Thoracic aorta (tissue), 2 donors: Measurements from ENCODE around the gene SPRED3. TPM values are rescaled to one million over a fixed set of nuclear protein-coding genes. Genes with fewer than 3 reads are reported as not detected.
A peak's percentile ranks its signal among the peaks of the same experiment; 100 is the strongest.
"Not testable (repeated sequence)": the region's sequence is repeated elsewhere in the genome, so short reads cannot be mapped to it uniquely, and the experiment has no call there.

Source experiments
- ATAC-seq: fragments of 150-250 bp; one replicate; pipeline ENCODE4 v1.8.0; 2017; ENCODE audit warnings: low read depth; ENCODE audit not compliant: insufficient number of reproducible peaks, low FRiP score
- DNase-seq: peaks from one replicate; pipeline ENCODE4 v3.0.0-alpha.2; 2020; ENCODE audit warnings: low spot score
- H3K27ac ChIP-seq, 2 donors: fragments of 200-600 bp; sonication (generic); 1 replicate in 1 of 2; 2 replicates in 1 of 2; pipeline ENCODE4 v1.5.1; 2016; ENCODE audit warnings: mild to moderate bottlenecking in 2 of 2, moderate library complexity in 2 of 2
- H3K27me3 ChIP-seq: fragments of 200-600 bp; sonication (generic); replicated peaks from 2 replicates; pipeline ENCODE4 v1.6.0; 2016; ENCODE audit warnings: mild to moderate bottlenecking; ENCODE audit not compliant: insufficient read depth
- H3K36me3 ChIP-seq: fragments of 200-600 bp; sonication (generic); one replicate; pipeline ENCODE4 v1.5.1; 2016
- H3K4me1 ChIP-seq, 2 donors: fragments of 200-600 bp; sonication (generic); 1 replicate in 1 of 2; 2 replicates in 1 of 2; pipeline versions ENCODE4 v1.5.1 to v1.6.0; 2016; ENCODE audit warnings: low read depth in 2 of 2, mild to moderate bottlenecking in 1 of 2; ENCODE audit not compliant: control insufficient read depth in 1 of 2
- H3K4me3 ChIP-seq: fragments of 200-600 bp; sonication (generic); 2 replicates; pipeline ENCODE4 v1.5.1; 2016; ENCODE audit warnings: mild to moderate bottlenecking
- H3K9me3 ChIP-seq: fragments of 200-600 bp; sonication (generic); 2 replicates; pipeline ENCODE4 v1.5.1; 2016
- total RNA-seq, 2 donors: library from RNA; depleted of rRNA; stranded (reverse); fragments of >200 nt; gene quantifications; one replicate each; pipeline versions ENCODE4 v1.1.0 to v1.2.3, GENCODE V29; 2016
- TF ChIP-seq, protein P1 (sequence below): fragments of 200-600 bp; sonication (generic); IDR thresholded peaks from one replicate; pipeline ENCODE4 v1.5.1; 2019; ENCODE audit warnings: antibody characterized with exemption

SPRED3 gene
- total RNA-seq, 2 donors from 2014 or later = 4.1 to 16.4 TPM

DNA sequence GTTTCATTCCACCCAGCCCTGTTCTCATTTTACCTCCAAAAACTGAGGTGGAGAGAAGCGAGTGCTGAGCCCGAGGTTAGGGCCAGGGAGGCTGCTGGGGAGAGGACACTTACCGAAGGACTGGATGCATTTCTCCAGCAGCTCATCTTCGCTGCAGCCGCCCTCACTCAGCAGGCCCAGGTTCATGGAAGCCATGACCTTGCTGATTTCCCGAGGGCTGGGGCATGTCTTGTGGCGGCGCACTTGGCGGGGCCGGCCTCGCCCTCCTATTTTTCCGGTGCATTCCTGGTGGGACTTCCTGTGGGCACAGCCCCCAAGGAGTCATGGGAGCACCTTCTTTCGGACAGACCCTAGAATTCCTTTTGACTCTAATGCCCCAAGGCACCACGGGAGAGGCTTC, 33.4 kb downstream of the SPRED3 start:
- peaks cover 3 to 8% of the 10 kb centered on the region in 2 donors for H3K4me1 ChIP-seq
- H3K9me3 ChIP-seq = no peaks in the 10 kb centered on the region
- TF ChIP-seq, protein P1, sequence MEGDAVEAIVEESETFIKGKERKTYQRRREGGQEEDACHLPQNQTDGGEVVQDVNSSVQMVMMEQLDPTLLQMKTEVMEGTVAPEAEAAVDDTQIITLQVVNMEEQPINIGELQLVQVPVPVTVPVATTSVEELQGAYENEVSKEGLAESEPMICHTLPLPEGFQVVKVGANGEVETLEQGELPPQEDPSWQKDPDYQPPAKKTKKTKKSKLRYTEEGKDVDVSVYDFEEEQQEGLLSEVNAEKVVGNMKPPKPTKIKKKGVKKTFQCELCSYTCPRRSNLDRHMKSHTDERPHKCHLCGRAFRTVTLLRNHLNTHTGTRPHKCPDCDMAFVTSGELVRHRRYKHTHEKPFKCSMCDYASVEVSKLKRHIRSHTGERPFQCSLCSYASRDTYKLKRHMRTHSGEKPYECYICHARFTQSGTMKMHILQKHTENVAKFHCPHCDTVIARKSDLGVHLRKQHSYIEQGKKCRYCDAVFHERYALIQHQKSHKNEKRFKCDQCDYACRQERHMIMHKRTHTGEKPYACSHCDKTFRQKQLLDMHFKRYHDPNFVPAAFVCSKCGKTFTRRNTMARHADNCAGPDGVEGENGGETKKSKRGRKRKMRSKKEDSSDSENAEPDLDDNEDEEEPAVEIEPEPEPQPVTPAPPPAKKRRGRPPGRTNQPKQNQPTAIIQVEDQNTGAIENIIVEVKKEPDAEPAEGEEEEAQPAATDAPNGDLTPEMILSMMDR = no peak
- DNase-seq (no peak), ATAC-seq (no peak)
- H3K36me3 ChIP-seq = no peaks in the 10 kb centered on the region
- H3K4me3 ChIP-seq = no peak overlapping the region
- no peak overlapping the region for H3K27ac ChIP-seq
- no peaks in the 10 kb centered on the region for H3K27me3 ChIP-seq

DNA sequence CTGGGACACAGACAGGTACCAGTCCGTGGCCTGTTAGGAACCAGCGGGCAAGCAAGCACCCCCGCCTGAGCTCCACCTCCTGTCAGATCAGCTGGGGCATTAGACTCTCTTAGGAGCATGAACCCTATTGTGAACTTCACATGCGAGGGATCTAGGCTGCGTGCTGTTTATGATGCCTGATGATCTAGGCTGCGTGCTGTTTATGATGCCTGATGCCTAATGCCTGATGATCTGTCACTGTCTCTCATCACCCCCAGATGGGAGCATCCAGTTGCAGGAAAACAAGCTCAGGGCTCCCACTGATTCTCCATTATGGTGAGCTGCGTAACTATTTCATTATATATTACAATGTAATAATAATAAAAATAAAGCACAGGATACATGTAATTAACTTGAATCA, 33.9 kb downstream of the SPRED3 start:
- no peaks in the 10 kb centered on the region for H3K27me3 ChIP-seq

DNA sequence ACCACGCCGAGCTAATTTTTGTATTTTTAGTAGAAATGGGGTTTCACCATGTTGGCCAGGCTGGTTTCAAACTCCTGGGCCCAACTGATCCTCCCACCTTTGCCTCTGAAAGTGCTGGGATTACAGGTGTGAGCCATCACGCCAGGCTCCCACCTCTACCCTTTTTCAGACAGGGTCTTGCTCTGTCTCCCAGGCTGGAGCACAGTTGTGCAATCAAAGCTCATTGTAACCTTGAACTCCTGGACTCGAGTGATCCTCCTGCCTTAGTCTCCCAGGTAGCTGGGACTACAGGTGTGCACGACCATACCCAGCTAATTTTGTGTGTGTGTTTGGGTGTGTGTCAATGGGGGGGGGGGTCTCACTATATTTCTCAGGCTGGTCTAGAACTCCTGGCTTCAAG, 35.8 kb downstream of the SPRED3 start:
- no peaks in the 10 kb centered on the region for H3K27me3 ChIP-seq
- ATAC-seq = no peak
- DNase-seq = no peak
- no peak overlapping the region for H3K27ac ChIP-seq
- H3K4me1 ChIP-seq = no peaks in the 10 kb centered on the region
- H3K4me3 ChIP-seq = no peak overlapping the region
- no peaks in the 10 kb centered on the region for H3K9me3 ChIP-seq
- TF ChIP-seq, protein P1 = no peak
- no peaks in the 10 kb centered on the region for H3K36me3 ChIP-seq

More for the DNA sequence above, 33.9 kb downstream of the SPRED3 start:
- DNase-seq (no peak), ATAC-seq (no peak)
- TF ChIP-seq, protein P1 = no peak
- H3K36me3 ChIP-seq = no peaks in the 10 kb centered on the region
- H3K9me3 ChIP-seq = no peaks in the 10 kb centered on the region
- H3K4me1 ChIP-seq = peaks cover 3 to 8% of the 10 kb centered on the region in 2 donors
- no peak overlapping the region for H3K27ac ChIP-seq
- no peak overlapping the region for H3K4me3 ChIP-seq

DNA sequence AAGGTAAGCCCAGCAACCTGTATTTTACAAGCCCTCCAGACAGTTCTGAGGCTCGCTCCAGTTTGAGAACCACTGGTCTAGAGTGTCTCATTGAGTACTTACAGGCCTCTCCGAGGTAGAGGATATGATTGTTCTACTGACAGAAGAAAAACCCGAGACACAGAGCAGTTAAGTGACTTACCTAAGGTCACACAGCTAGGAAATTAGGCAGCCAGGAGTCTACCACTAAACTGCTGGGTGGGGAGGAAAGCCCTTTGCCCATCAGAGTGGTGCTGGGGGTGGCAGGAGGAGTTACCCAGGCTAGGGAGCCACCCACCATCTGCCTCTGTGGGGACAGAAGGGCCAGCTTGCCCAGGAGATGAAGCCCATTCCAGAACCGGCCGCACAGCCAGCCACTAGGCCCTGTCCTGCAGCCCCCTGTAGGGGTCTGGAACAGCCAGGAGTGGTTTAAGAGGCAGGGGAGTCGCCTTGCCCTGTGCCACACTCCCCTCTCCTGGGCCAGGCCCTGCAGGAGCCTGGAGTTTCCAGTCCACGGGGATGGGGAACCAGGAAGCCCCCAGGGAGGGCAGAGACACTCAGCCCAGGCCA, 36.8 kb downstream of the SPRED3 start:
- H3K9me3 ChIP-seq = no peaks in the 10 kb centered on the region
- no peak for ATAC-seq
- H3K27me3 ChIP-seq = no peaks in the 10 kb centered on the region
- no peaks in the 10 kb centered on the region for H3K36me3 ChIP-seq
- H3K27ac ChIP-seq = no peak overlapping the region
- TF ChIP-seq, protein P1 = no peak
- no peak for DNase-seq
- H3K4me3 ChIP-seq = peak overlapping the region; percentile 56
- no peaks in the 10 kb centered on the region for H3K4me1 ChIP-seq

DNA sequence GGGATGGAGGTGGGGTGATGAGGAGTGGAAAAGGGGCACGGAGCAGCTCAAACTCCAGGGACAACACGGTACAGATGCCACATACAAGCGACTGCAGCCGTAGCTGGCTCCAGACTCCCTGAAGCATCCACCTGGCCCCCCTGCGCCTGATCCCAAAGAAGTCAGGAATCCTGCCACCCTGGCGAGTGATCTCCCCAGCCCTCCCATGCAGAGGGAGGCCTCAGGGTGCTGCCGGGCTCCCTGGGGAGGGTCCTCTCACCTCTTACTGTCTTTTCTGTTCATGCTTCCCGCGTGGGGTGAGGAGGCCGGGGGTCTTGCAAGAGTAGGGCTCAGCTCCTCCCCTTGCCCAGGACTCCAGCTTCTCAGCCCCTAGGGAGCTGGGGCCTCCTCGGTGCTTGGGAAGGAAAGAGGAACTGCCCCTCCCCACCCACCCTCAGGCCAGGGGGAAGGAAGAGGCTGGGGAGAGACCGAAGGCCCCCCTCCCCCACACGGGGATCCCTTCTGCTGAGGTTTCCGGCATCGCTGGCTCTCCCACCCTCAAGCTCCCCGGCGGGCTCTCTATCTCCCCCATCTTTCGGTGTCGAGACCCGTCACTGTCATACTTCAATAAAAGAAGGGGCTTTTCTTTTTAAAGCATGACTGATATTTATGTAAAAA, 37.4 kb downstream of the SPRED3 start, which contains the start of gene RASGRP4:
RASGRP4 (minus strand) TSS at position 410 of the 657 bp plus-strand sequence; CDS start at position 282, 128 bp downstream.
- DNase-seq = no peak
- no peak for ATAC-seq
- no peaks in the 10 kb centered on the region for H3K36me3 ChIP-seq
- no peaks in the 10 kb centered on the region for H3K27me3 ChIP-seq
- no peaks in the 10 kb centered on the region for H3K9me3 ChIP-seq
- no peaks in the 10 kb centered on the region for H3K4me1 ChIP-seq
- TF ChIP-seq, protein P1 = no peak
- H3K27ac ChIP-seq = no peak within 1 kb of the TSS
- H3K4me3 ChIP-seq = peak within 1 kb of the TSS; percentile 56

- not testable (repeated sequence) for H3K27ac ChIP-seq, H3K36me3 ChIP-seq, DNase-seq, H3K4me3 ChIP-seq, H3K27me3 ChIP-seq, H3K4me1 ChIP-seq, H3K9me3 ChIP-seq, ATAC-seq
Measured at GRCh38 chr19:38427035-38427677, 38.7 kb downstream of the SPRED3 start.
